Natural killer cell (primary cell): ENCODE data around the gene NOA1. TPM values are rescaled to one million over a fixed set of nuclear protein-coding genes. Genes with fewer than 3 reads are reported as not detected.
A peak's percentile ranks its signal among the peaks of the same experiment; 100 is the strongest.

Experiments
- ATAC-seq, 3 donors: fragments of 150-1000 bp in 2 of 3; fragments of 200-7000 bp in 1 of 3; cut with Tn5 transposase; 1 replicate in 1 of 3; 2 replicates in 2 of 3; pipeline ENCODE4 v1.10.0; 2021; ENCODE audit warnings: mild to moderate bottlenecking in 2 of 3, moderate library complexity in 2 of 3
- DNase-seq, 2 donors: peaks; one replicate each; pipeline versions ENCODE4 v3.0.0 to v3.0.0-alpha.2; 2013 to 2021; ENCODE audit warnings: mixed read lengths in 1 of 2
- H3K27ac ChIP-seq: one replicate; pipeline ENCODE4 v1.5.1; 2013; ENCODE audit warnings: mild to moderate bottlenecking, low read length
- H3K27me3 ChIP-seq: one replicate; pipeline ENCODE4 v1.6.1; 2013; ENCODE audit warnings: low read length; ENCODE audit not compliant: control insufficient read depth, insufficient read depth
- H3K36me3 ChIP-seq: one replicate; pipeline ENCODE4 v1.6.1; 2013; ENCODE audit warnings: low read length; ENCODE audit not compliant: control insufficient read depth, insufficient read depth
- H3K4me1 ChIP-seq: one replicate; pipeline ENCODE4 v1.6.1; 2013; ENCODE audit warnings: low read length; ENCODE audit not compliant: control insufficient read depth, insufficient read depth
- H3K4me3 ChIP-seq: one replicate; pipeline ENCODE4 v1.5.1; 2013; ENCODE audit warnings: low read length
- H3K9me3 ChIP-seq: one replicate; pipeline ENCODE4 v1.6.1; 2013; ENCODE audit warnings: low read length; ENCODE audit not compliant: control insufficient read depth, insufficient read depth
- H3K27ac Mint-ChIP-seq, 2 donors: one replicate each; pipeline ENCODE4 v1.8.0; 2022; ENCODE audit warnings: mild to moderate bottlenecking in 2 of 2, mixed read lengths in 2 of 2, moderate library complexity in 1 of 2
- H3K27me3 Mint-ChIP-seq, 2 donors: one replicate each; pipeline ENCODE4 v1.8.0; 2022; ENCODE audit warnings: low read depth in 2 of 2, mixed read lengths in 2 of 2
- H3K36me3 Mint-ChIP-seq: one replicate; pipeline ENCODE4 v1.8.0; 2022; ENCODE audit warnings: mixed read lengths
- H3K4me1 Mint-ChIP-seq, 2 donors: one replicate each; pipeline ENCODE4 v1.8.0; 2022; ENCODE audit warnings: mixed read lengths in 2 of 2
- H3K4me3 Mint-ChIP-seq: one replicate; pipeline ENCODE4 v1.8.0; 2022; ENCODE audit warnings: mild to moderate bottlenecking, moderate library complexity, mixed read lengths
- H3K9me3 Mint-ChIP-seq, 2 donors: one replicate each; pipeline ENCODE4 v1.8.0; 2022; ENCODE audit warnings: mixed read lengths in 2 of 2
- WGBS: methylation state at CpG from one replicate; pipeline ENCODE4 v1.1.7; 2013; ENCODE audit warnings: missing lambda C conversion rate; ENCODE audit not compliant: insufficient coverage; 5-methylcytosine and 5-hydroxymethylcytosine counted together
- intact Hi-C: fragments of 100-400 bp; cut with micrococcal nuclease; formaldehyde crosslinking; loops from one replicate; pipeline ENCODE4 v1.14.2; 2022
- total RNA-seq, 4 donors: library from RNA; stranded (reverse); fragments of 120-200 nt in 1 of 4; gene quantifications; one replicate each; pipeline versions ENCODE4 v1.2.3 to v1.2.4, GENCODE V29; 2013 to 2022
- TF ChIP-seq, protein P1 (sequence below): fragments of 200-600 bp; IDR thresholded peaks from one replicate; pipeline ENCODE4 v1.8.0; 2022; ENCODE audit warnings: antibody characterized with exemption

The NOA1 gene
- total RNA-seq, 3 donors from 2014 or later (not counting 1 experiment from before 2014, with no cell fraction given) = 11.7 to 15.3 (median 13.8) TPM

DNA sequence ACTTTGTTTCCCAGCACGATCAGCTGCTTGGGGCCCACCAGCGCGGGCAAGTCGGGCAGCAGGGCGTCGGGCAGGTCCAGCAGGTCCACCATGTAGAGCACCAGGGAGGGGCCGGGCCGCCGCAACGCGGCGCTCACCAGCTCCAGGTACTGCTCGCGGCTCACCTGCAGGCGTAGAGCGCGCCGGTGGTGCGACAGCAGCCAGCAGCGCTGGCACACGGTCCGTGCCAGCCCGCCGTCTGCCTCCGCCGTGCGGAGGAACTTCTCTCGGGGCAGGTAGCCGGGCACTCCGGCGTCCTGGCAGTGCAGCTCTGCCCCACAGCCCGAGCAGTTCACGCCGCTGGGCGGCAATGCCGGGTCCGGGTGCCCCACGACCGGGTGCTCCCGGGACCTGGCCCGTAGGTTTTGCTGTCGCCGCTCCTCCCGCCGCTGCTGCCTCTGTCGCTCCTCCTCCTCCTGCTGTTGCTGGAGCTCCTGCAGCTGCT is 527 bp downstream of the NOA1 start:
- Histone ChIP-seq H3K36me3 (peaks cover 24% of the 10 kb centered on the region), H3K9me3 (no peaks in the 10 kb centered on the region), H3K27me3 (no peaks in the 10 kb centered on the region), H3K4me1 (peaks cover 44% of the 10 kb centered on the region), H3K27ac (peak overlapping the region; percentile 74), H3K4me3 (peak overlapping the region; percentile 99)
- H3K27ac Mint-ChIP-seq = peak overlapping the region; percentile 98 to 100
- TF ChIP-seq, protein P1, sequence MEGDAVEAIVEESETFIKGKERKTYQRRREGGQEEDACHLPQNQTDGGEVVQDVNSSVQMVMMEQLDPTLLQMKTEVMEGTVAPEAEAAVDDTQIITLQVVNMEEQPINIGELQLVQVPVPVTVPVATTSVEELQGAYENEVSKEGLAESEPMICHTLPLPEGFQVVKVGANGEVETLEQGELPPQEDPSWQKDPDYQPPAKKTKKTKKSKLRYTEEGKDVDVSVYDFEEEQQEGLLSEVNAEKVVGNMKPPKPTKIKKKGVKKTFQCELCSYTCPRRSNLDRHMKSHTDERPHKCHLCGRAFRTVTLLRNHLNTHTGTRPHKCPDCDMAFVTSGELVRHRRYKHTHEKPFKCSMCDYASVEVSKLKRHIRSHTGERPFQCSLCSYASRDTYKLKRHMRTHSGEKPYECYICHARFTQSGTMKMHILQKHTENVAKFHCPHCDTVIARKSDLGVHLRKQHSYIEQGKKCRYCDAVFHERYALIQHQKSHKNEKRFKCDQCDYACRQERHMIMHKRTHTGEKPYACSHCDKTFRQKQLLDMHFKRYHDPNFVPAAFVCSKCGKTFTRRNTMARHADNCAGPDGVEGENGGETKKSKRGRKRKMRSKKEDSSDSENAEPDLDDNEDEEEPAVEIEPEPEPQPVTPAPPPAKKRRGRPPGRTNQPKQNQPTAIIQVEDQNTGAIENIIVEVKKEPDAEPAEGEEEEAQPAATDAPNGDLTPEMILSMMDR = no peak
- ATAC-seq = peak; percentile 10 to 29 (median 22)
- peaks cover 57 to 61% of the 10 kb centered on the region in 2 donors for H3K4me1 Mint-ChIP-seq
- peaks cover 23% of the 10 kb centered on the region for H3K36me3 Mint-ChIP-seq
- peak; percentile 51 to 73 for DNase-seq
- H3K9me3 Mint-ChIP-seq = peaks cover 0 to 4% of the 10 kb centered on the region in 2 donors
- intact Hi-C loops = loop anchor here (1.0 to 5.0 kb wide), 3 partner anchors 105 to 590 kb away; partner anchors contain the start of genes AASDH and IGFBP7
- peak overlapping the region; percentile 100 for H3K4me3 Mint-ChIP-seq
- H3K27me3 Mint-ChIP-seq = no peaks in the 10 kb centered on the region
- WGBS = under 1% methylated on average over 46 of the region's 46 CpGs

DNA sequence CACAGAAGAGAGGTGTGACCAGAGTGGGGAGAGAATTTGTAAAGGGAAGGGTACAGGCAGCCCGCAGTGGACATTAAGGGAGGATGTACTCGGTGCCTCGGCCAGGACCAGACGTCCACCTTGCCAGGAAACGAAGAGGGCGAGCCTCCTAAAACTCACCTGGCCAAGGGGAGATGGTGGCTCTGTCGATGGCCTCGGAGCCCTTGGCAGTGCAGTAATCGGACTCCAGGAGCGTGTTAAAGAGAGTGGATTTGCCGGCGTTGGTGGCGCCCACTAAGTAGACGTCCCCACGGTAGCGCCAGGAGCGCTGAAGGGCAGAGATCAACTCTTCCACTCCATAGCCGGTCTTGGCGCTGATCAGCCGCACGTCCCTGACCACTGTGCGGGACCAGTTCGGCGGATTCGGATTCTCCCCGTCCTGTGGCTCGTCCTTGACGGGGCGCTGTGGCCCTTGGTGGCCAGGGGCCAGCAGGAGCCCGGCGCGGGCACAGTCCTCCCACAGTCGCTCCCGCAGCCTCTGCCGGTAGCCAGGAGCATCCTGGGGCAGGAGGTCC is 1.0 kb downstream of the NOA1 start:
- intact Hi-C loops = loop anchor here (5.0 kb wide), 2 partner anchors 106 to 136 kb away; partner anchors contain the start of gene IGFBP7
- H3K9me3 ChIP-seq = no peaks in the 10 kb centered on the region
- ATAC-seq (no peak), DNase-seq (peak in 1 of 2 donors; percentile 23)
- Mint-ChIP-seq H3K27ac (peak overlapping the region; percentile 77 to 98), H3K4me1 (peaks cover 54 to 59% of the 10 kb centered on the region in 2 donors), H3K36me3 (peaks cover 28% of the 10 kb centered on the region), H3K4me3 (peak overlapping the region; percentile 100), H3K27me3 (no peaks in the 10 kb centered on the region), H3K9me3 (peaks cover 0 to 4% of the 10 kb centered on the region in 2 donors)
- no peak overlapping the region for H3K27ac ChIP-seq
- peaks cover 26% of the 10 kb centered on the region for H3K36me3 ChIP-seq
- no peaks in the 10 kb centered on the region for H3K27me3 ChIP-seq
- 2% methylated on average over 35 of the region's 35 CpGs for WGBS
- TF ChIP-seq, protein P1 = no peak
- peak overlapping the region; percentile 99 for H3K4me3 ChIP-seq
- H3K4me1 ChIP-seq = peaks cover 44% of the 10 kb centered on the region

DNA sequence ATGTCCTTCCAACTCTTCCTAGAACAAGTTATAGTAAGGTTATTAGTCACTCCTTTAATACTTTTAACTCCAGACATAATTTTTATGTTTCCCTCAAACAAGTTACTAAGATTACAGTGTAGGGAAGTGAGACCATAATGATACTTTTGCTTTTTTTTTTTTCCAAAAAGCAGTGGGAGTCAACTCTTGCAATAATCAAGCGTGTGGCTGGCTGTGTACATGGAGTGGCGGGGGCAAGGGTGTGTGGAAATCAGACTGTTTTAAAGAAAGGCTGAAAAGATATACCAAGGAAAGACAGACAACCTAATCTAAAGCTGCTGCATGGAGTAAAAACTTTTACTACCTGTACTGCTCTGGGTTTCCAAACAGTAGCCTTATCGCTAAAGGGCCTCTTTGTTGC is 4.1 kb downstream of the NOA1 start:
- TF ChIP-seq, protein P1 = no peak
- DNase-seq (no peak), ATAC-seq (no peak)
- peak overlapping the region in 1 of 2 donors; percentile 75 for H3K27ac Mint-ChIP-seq
- no peak overlapping the region for H3K4me3 ChIP-seq
- peaks cover 40% of the 10 kb centered on the region for H3K36me3 ChIP-seq
- H3K4me1 Mint-ChIP-seq = peaks cover 36 to 46% of the 10 kb centered on the region in 2 donors
- H3K4me3 Mint-ChIP-seq = no peak overlapping the region
- H3K27me3 ChIP-seq = no peaks in the 10 kb centered on the region
- H3K9me3 Mint-ChIP-seq = peaks cover 0 to 4% of the 10 kb centered on the region in 2 donors
- 96% methylated on average over 2 of the region's 3 CpGs for WGBS
- no peak overlapping the region for H3K27ac ChIP-seq
- H3K4me1 ChIP-seq = peaks cover 29% of the 10 kb centered on the region
- H3K9me3 ChIP-seq = no peaks in the 10 kb centered on the region
- intact Hi-C loops = no loop called here
- peaks cover 38% of the 10 kb centered on the region for H3K36me3 Mint-ChIP-seq
- H3K27me3 Mint-ChIP-seq = no peaks in the 10 kb centered on the region
